Measurements from ENCODE around the gene PRKCA.

- TF ChIP-seq POLR2A (IDR thresholded peaks at IDR 0.05; ENCODE audit: low read depth, low read length) (no peak), RELA (IDR thresholded peaks at IDR 0.05; ENCODE audit: borderline replicate concordance, partially characterized antibody) (no peak), HDAC2 (IDR thresholded peaks at IDR 0.05) (no peak), CTCF (IDR thresholded peaks at IDR 0.05 in 2 of 3, conservative IDR thresholded peaks at IDR 0.05 in 1 of 3; ENCODE audit: control insufficient read depth in 2 of 3, extremely low read depth in 1 of 3, insufficient read depth in 1 of 3, low read depth in 3 of 3, low read length in 3 of 3) (no peak)
Observed at GRCh38 chr17:66344473-66344872, 42.1 kb downstream of the PRKCA start.

All from GM12878 (cell line).